Gastrocnemius medialis (tissue), 4 donors: ENCODE results near the gene ATP6V1E1.
A peak's percentile ranks its signal among the peaks of the same experiment; 100 is the strongest.

ENCODE experiments used
- CTCF ChIP-seq, 5 experiments: fragments of 450-650 bp in 3 of 5; fragments of 200-600 bp in 2 of 5; sonication (generic) in 2 of 5; IDR thresholded peaks in 4 of 5; conservative IDR thresholded peaks in 1 of 5; 1 replicate in 4 of 5; 2 replicates in 1 of 5; pipeline ENCODE4 v1.5.1; 2016 to 2019; ENCODE audit warnings: antibody characterized with exemption in 5 of 5, mild to moderate bottlenecking in 3 of 5, moderate library complexity in 3 of 5
- POLR2A ChIP-seq, 2 donors: fragments of 450-650 bp; IDR thresholded peaks; one replicate each; pipeline ENCODE4 v1.6.1; 2017; ENCODE audit warnings: antibody characterized with exemption in 2 of 2, mild to moderate bottlenecking in 2 of 2, moderate library complexity in 2 of 2

- TF ChIP-seq CTCF (IDR thresholded peaks at IDR 0.05 in 4 of 5, conservative IDR thresholded peaks at IDR 0.05 in 1 of 5) (no peak), POLR2A (IDR thresholded peaks at IDR 0.05) (peak; percentile 90 to 93)
Measured at GRCh38 chr22:17628406-17629172, at the start of gene ATP6V1E1.
